HG03066 (cell line): ENCODE data around the gene DPYD.

Experiments
- ATAC-seq: cut with Tn5 transposase; IDR thresholded peaks from one replicate; pipeline ENCODE4 v1.9.1; 2021; ENCODE audit warnings: low read depth; ENCODE audit not compliant: unreplicated experiment

The DPYD gene

DNA sequence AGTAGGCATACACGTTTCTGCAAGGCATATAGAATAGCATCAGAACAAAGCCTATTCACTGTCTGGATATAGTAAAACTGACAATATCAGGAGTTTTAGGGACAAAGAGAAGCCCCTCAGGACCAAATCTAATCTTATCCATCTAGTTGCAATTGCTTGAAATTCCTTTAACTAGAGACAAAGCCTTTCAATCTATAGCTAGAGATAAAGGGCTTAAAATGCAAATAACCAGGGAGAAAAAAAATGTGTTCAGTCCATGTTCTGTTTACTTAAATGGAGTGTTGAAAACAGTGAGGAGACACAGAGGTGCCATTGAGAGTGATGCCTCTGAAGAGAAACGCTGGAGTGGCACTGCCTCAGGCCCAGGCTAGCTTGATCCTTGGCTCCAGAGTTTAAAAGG lies 286.1 kb downstream of the DPYD start:
- no peak for ATAC-seq

DNA sequence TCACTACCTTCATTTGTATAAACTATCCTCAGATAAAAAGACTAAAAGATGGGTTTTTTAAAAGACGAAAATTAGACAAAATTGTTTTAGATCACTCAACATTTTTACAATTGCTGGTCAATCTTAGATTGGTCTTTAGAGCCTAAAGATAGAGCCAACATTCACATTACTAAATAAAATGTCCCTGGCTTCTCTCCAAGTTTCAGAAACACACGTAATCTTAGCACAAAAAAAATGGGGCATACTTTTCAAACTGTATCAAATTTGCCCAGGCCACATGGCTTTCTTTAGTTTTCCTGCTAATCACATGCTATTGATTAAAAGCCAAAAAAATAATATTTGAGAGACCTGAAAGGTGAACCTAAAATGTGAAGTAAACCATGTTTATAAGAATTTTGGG lies 288.1 kb downstream of the DPYD start:
- ATAC-seq: no peak

DNA sequence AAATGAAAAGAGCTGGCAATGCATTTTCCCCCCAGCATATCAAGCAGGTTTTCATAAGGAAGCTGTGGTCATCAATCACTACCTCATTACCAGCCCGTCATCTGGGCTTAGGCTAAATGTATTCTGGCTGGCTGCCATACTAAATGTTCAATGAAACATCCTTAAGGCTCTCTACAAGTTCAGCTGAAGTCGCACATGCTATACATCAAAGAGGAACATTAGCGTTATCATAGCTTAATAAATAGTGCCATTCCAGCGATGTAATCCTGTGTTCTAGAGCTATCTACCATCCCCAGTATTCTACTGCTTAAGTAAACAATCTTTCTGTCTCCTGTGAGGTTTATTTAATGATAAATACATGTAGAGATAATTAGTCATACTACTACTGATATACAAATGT lies 288.8 kb downstream of the DPYD start:
- no peak for ATAC-seq

DNA sequence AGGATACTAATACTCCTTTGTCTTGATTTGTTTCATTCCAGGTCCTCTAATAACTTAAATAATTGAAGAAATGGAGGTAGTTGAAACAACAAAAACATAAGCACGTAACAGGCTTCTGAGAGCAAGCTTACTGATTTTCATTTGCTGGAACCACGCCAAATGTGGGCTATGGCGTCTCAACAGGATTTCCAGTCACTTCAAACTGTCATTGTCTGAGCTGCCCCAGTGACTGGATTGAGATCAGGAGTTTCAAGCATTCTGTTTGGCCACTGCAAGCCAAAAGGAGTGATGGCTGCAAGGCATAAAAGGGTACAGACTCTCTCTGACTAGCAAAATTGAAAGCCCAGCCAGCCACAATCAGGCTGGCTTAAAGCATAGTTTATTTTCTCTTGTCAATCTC lies 289.9 kb downstream of the DPYD start:
- ATAC-seq: no peak

DNA sequence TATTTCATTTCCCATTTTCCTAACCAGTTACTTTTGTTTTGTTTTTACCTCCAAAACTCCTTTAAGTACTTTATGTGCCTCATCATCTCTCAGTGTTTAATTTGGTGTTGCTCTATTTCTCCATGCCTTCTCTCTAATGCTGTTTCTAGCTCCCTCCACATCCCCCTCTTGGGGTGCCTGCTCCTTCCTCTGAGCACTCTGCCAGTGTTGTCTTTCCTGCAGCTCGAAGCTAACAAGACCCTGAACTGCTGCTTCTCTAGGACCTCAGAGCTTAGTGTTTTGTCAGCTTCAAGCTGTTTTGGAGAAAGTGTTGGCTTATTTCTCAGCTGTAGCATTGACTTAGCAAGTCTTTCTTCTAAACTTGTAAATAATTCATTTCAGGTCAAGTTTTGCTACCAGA lies 290.6 kb downstream of the DPYD start:
- ATAC-seq: no peak

DNA sequence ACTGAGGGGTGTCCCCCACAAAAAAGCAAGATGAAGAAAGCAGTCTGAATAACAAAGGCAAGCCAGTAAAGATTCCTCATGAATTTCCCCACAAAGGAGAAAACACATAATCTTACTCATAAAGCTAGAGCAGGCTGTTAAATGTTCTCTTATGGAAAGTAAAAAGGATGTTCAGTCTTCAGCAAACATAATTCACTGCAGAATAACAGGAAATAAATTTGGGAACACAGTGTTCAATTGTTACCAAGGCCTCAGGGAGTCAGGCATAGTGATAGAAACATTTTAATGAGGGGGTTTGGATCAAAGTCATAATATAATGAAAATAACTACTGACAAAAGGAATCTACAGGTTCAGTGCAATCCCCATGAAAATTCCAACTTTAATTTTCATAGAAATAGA lies 297.6 kb downstream of the DPYD start:
- no peak for ATAC-seq

DNA sequence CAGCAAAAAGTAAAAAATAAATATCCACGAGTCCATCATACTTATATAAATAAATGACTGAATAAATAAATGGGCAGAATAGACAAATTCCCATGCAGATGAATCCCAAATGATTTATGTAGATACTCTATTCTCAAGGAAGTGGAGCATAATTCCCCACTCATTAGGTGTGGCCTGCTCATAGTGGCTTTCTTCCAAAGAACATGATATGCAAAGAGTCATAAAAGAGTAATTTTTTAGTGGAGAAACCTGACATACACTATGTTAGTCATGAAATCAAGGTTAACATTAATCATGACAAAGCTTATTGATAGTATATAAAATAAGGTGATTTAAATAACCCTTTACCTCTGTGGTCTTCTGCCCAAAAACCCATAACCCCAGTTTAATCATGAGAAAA lies 298.9 kb downstream of the DPYD start:
- no peak for ATAC-seq

DNA sequence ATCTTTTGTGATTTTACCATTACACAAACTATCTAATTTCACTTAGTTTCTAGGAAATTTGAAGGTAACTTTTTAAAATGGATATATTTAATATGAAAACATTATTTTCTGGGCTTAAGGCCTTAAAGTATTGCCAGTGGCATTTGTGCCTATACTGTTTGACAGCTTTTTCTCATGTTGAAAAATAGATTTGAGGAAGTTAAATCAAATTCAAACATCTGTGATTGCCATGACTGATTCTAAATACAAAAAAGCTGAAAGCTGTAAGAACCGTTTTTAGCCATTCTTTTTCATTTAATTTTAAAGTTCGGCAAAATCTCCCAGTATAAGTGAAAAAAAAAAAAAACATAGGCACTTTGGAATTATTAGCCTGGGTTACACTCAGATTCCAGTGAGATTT lies 301.1 kb downstream of the DPYD start:
- ATAC-seq: no peak

DNA sequence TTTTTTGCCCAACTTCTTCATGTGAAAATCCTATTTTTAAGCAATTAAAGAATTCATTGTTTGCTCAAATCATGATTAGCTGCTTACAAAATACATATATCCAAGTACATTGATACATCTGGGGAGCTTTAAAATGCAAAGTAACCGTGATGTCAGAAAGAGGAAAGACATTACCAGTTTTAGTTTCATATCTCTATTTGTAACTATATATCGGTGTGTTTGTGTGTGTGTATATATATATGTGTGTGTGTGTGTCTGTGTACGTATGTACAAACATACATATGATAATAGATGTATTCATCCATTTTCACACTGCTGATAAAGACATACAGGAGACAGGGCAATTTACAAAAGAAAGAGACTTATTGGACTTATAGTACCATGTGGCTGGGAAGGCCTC lies 310.1 kb downstream of the DPYD start:
- ATAC-seq: no peak

DNA sequence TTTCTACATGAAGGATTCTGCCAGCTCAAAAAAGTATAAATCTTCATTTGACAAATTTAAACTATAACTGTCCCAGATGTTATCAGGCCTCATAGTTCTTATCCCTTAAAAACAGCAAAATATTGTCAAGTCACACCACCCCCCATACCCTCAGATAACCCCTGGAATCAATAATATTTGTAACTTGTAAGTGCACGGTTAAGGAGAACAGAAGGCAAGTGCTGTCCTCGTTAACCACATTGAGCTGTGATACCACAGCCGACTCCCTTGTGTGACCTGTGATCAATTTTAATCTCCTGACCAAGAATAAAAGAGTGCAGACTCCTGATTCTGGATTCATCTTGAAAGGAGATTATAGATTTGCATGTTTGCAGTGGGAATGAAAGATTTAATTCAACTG lies 310.7 kb downstream of the DPYD start:
- no peak for ATAC-seq

DNA sequence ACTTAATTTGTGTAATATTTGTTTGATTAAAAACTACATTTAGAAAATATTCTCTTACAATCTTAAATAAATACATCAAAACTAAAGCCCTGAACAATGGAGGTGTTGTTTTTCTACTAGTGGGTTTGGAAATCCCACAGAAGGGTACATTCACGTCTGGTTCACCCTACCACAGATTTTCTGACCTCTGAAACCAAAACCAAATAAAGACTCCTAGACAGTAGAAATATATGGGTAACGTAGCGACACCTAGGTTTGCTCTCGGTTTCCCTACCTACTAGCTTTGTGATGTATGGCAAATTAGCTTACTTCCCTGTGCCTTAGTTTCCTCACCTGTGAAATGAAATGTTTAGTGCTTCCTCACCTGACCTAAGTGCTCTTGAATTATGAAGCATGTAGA lies 312.6 kb downstream of the DPYD start:
- no peak for ATAC-seq

DNA sequence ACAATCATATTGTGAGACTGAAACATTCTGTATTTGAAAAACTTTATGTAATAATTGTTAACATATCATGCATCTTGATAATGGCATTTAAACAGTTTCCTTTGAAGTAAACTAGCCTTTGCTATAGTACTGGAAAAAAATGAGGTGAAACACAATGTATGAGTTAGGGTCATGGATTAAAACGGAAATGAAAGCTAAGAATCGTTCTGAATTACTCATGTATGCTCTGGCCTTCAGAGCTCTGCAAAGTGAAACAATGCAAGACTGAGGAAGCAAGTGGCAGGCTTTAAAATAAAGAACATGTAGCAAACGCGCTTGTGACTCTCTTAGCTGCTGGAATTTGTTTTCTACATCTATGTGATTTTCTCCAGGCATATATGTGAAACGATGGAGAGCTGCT lies 317.1 kb downstream of the DPYD start:
- ATAC-seq: no peak

DNA sequence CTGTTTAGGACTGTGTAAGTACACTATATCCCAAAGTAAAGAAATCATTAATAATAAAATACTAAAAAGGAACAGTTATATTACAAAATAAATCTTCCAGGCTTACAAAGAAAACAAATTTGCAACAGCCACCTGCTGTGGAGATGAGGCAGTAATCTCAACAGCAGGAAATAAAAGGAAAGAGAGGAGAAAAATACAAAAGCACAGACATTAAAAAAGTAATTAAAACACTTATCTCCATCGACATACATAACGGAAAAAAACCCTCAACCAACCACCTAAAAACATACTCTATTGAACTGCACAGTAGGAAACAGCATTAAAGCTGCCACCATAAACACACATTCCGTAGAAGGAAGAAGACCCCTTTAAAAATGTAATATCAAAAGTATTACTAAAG lies 317.6 kb downstream of the DPYD start:
- ATAC-seq: no peak

DNA sequence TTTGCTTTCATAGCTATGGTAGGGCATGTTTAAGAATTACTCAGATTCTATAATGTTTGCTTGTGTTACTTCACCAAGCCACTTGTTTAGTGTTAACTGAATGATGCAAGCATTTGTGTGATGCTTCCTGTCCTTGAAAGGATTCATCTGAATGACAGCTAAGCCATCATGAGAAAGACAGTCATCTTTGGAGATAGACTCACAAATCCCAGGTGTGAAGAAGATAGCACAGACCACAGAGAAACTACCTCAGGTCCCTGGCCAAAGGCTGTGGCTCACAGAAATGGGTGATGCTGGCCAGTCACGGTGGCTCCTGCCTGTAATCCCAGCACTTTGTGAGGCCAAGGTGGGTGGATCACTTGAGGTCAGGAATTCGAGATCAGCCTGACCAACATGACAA lies 321.4 kb downstream of the DPYD start:
- ATAC-seq: no peak

DNA sequence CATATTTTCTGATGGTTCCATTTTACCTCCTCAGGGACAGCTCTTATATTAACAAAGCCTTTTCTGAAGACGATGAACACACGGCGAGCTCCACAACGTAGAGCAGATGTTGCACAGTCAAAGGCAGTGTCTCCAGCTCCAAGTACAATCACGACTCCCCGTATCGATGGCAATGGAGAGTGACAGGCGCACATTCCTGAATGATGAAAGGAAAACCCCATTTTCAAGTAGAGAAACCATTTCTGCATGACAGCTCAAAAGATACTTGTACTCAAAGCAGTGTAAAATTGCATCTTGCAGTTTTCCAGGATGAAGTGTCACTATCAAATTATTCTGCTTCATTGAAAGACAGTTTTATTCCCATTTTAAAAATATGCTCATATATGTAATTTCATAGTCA lies 327.6 kb downstream of the DPYD start:
- ATAC-seq: no peak

DNA sequence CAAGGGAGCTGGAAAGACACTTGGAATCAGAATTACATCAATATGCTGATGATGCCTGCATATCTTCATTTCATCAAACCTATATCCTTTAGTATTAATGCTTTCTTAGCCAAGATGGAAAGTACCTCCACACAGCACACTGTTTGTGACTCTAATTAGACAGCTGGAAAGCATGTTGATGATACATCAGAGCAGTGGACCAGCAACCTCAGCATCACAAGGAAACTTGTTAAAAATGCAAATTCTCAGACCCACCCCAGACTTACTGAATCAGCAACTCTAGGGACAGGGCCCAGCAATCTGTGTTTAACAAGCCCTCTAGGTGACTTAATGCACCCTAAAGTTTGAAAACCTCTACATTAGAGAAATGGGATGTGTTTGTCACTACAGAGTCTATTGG lies 332.1 kb downstream of the DPYD start:
- no peak for ATAC-seq

DNA sequence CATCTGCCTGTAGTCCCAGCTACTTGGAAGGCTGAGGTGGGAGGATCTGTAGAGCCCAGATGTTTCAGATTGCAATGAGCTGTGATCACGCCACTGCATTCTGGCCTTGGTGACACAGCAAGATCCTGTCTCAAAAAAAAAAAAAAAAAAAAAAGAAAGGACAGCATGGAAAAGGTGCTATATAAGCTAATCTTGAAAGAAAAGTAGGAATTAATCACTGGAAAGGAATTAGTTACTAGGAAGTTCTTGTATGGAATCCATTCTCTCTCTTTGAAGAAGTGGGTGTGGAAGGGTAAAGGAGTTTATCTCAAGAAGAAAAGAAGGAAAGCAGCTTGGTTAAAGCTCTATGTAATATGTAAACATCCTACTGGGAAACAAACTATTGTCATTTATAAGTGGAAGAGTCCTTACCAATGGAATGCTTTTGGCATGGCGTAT lies 339.2 kb downstream of the DPYD start:
- ATAC-seq: no peak

DNA sequence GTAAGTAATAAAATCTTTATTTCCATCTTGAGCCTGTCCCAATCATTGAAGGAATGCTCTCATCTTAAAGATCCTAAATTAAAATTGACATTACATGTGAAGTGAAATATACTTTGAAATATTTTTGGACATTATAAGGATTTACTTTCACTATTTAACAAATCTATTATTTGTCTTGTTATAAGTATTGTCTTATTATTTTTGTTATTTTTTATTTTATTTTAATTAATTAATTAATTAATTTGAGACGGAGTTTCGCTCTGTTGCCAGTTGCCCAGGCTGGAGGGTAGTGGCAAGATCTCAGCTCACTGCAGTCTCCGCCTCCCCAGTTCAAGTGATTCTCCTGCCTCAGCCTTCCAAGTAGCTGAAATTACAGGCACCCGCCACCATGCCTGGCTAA lies 343.2 kb downstream of the DPYD start:
- ATAC-seq: no peak

DNA sequence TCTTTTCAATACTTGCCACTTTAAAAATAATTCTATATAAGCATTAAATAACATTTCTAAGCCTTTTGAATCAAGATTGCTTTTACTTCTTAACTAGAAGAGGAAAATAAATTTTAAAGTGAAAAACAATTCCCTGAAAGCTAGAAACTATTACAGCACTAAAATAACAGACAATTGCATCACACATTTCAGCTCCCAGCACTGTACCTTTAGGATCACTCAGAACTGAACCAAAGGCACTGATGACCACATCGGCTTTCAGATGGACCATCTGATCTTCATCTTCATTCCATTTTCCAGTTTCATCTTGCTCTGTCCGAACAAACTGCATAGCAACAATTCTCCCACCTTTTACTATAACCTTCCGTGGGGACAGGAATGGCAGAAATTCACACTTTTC lies 347.3 kb downstream of the DPYD start:
- ATAC-seq: no peak

DNA sequence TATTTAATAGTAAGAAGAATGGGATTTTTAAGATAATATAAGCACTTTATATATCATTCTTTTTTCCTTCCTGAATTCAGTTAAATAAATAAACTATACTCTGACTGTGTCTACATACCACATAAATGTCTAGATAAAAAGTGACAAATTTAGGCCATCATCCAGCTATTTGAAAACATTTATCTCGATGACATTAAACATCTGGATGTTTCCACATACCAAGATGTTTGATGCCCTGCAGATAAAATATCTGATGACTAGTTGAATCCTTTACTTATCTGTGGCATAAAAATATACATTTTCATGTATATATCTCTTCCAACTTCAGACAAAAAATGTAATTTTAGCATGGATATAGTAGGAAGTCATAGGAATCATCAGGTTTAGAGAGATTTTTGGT lies 348.3 kb downstream of the DPYD start:
- no peak for ATAC-seq

DNA sequence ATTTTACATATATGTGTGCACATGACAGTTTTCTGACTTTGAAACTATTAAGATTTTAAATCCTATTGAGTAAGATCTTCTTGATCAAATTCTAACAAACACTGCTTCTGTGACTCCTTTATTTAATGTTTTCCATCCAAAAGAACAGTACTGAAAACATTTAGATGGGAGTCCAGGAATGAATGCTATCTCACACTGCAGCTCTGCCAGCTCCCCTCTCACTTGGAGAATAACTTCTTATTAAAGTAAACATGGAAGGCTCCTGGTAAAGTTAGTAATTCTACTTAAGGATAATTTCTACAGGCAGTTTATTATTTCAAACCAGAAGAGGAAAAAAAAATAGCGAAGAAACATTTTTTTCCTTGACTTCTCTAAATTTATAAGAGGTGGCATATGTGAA lies 349.1 kb downstream of the DPYD start:
- no peak for ATAC-seq

DNA sequence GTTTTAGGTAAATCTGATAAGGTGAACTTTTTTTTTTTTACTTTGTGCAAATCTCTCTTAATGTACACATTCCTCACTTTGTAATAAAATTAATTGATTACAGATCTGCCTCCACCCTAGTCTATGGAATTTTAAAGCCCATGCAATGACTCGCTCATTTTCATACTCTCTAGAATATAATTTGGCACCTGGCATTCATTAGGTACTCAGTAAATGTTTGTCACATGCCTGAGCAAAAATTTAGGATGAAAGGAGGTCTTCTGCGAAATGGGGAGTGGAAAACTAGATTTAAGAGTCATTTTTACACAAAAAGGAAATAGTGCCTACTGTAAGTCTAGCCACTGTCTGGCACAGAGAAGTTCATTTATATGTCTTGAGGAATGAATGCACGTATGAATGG lies 350.1 kb downstream of the DPYD start:
- no peak for ATAC-seq

DNA sequence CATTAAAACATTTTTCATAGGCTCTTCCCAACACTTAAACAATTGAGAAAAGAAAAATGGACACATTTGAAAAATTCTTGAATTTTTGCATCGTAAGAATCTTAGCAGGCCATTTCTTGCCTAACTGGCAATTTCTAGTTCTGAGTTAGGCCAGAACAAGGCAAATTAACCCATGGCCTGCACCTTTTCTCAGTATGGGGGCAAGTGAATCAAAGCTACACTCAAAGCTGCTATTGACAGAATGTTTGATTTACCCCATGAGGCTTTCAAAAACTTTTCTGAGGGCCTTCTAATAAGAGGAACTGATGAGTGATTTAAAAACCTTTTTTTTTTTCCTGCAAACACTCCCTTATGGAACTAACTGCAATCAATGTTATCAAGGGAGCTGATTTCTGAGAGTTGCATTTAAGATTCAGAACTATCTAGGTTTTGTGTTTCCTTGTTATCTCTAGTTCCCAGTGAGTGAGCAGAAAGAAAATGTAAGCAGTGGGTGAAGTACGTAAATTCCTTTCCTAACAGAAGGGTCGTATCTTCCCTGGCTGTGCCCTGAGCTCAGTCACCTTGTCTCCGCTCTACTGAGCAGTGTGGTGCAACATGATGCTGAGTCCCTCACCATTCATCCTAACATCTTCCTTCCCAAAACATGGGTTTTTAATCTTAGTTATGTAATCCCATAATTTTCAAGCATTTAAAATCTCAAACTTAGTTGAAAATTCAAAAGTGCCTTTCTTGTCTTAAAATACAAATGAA lies 353.7 kb downstream of the DPYD start:
- no peak for ATAC-seq
